Testis (tissue), 3 donors: Measurements from ENCODE around the gene YTHDF1. TPM values are rescaled to one million over a fixed set of nuclear protein-coding genes. Genes with fewer than 3 reads are reported as not detected.

Source experiments
- DNase-seq: peaks from one replicate; pipeline ENCODE4 v3.0.0-alpha.2; 2019
- H3K27ac ChIP-seq, 2 donors: fragments of 200-600 bp; sonication (generic); one replicate each; pipeline ENCODE4 v1.5.1; 2019
- H3K27me3 ChIP-seq: fragments of 200-600 bp; sonication (generic); one replicate; pipeline ENCODE4 v1.5.1; 2019
- H3K36me3 ChIP-seq: fragments of 200-600 bp; sonication (generic); one replicate; pipeline ENCODE4 v1.5.1; 2017; ENCODE audit warnings: low read depth; ENCODE audit errors: missing control alignments
- H3K4me1 ChIP-seq: fragments of 200-600 bp; sonication (generic); one replicate; pipeline ENCODE4 v1.5.1; 2019
- H3K4me3 ChIP-seq, 2 donors: fragments of 200-600 bp; sonication (generic); one replicate each; pipeline ENCODE4 v1.5.1; 2017 to 2019
- H3K9me3 ChIP-seq: fragments of 200-600 bp; sonication (generic); one replicate; pipeline ENCODE4 v1.5.1; 2017
- CTCF ChIP-seq, 3 experiments: fragments of 450-650 bp in 2 of 3; fragments of 200-600 bp in 1 of 3; sonication (generic) in 1 of 3; IDR thresholded peaks; one replicate each; pipeline ENCODE4 v1.5.1; 2016 to 2019; ENCODE audit warnings: antibody characterized with exemption in 3 of 3, mild to moderate bottlenecking in 2 of 3, moderate library complexity in 1 of 3
- POLR2A ChIP-seq: fragments of 450-650 bp; IDR thresholded peaks from one replicate; pipeline ENCODE4 v1.6.1; 2017; ENCODE audit warnings: antibody characterized with exemption, mild to moderate bottlenecking, moderate library complexity
- WGBS, 2 donors: methylation state at CpG; one replicate each; pipeline ENCODE4 v1.1.5; 2018; 5-methylcytosine and 5-hydroxymethylcytosine counted together
- intact Hi-C: fragments of 100-400 bp; cut with DNase I; formaldehyde crosslinking; loops from one replicate; pipeline ENCODE4 v1.15.1; 2023; ENCODE audit warnings: low total_unique reads
- polyA plus RNA-seq: library from polyadenylated mRNA; stranded (reverse); fragments of 350-450 nt; fragmentation: Illumina TruSeq; extraction: RNeasy Lipid Tissue Mini Kit (QIAGEN cat#74804); gene quantifications from one replicate; pipeline ENCODE4 v1.2.3, GENCODE V29; 2014; ENCODE audit warnings: low read depth, low replicate concordance; ENCODE audit not compliant: insufficient read depth
- total RNA-seq, 2 donors: library from RNA; depleted of rRNA; stranded (reverse); fragments of >200 nt; gene quantifications; one replicate each; pipeline ENCODE4 v1.2.3, GENCODE V29; 2016

The YTHDF1 gene
- total and polyA plus RNA-seq, 3 donors from 2014 or later, result 37.2 to 56.9 (median 55.7) TPM

DNA sequence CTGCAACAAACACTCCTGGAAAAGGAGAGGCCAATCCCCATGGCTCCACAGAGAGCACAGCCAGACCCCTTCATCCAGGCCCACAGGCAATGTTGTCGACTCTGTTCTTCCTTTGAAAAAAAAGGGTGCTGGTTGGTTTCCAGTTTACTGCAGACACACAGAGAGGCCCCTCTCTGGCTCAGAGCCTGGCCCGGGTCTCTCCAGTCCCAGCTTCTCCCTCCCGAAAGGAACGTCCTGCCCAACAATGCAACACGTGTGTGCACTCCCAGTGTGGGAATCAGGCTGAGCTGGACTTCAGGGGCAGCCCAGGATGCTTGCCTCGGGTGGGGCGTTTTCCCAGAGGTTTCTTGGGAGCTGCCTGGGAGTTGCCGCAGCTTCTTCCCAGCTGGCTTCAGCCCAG is 42.9 kb upstream of the YTHDF1 start:
- H3K27ac ChIP-seq, result no peak overlapping the region
- TF ChIP-seq POLR2A (no peak), CTCF (IDR thresholded peaks at IDR 0.05) (no peak)

DNA sequence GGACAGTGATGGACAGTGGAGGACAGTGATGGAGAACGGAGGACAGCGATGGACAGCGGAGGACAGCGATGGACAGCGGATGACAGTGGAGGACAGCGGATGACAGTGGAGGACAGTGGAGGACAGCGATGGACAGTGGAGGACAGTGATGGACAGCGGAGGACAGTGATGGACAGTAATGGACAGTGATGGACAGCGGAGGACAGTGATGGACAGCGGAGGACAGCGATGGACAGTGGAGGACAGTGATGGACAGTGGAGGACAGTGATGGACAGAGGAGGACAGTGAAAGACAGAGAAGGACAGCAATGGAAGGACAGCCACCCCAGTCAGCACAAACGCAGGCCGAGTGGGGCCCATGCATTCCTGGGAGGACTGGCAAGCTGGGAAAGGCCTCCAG is 41.7 kb upstream of the YTHDF1 start:
- 91 to 93% methylated on average over 12 to 13 of the region's 13 CpGs for WGBS, 2 donors
- no peaks in the 10 kb centered on the region for H3K36me3 ChIP-seq
- no peaks in the 10 kb centered on the region for H3K27me3 ChIP-seq
- no peak overlapping the region for H3K27ac ChIP-seq
- H3K9me3 ChIP-seq, result no peaks in the 10 kb centered on the region
- DNase-seq, result no peak
- no peak for TF ChIP-seq POLR2A
- no peak for TF ChIP-seq CTCF (IDR thresholded peaks at IDR 0.05)
- H3K4me3 ChIP-seq, result no peak overlapping the region
- intact Hi-C loops, result no loop called here
- peaks cover 16% of the 10 kb centered on the region for H3K4me1 ChIP-seq

More for the DNA sequence above, 42.9 kb upstream of the YTHDF1 start:
- H3K36me3 ChIP-seq, result no peaks in the 10 kb centered on the region
- intact Hi-C loops, result no loop called here
- no peak overlapping the region for H3K4me3 ChIP-seq
- no peaks in the 10 kb centered on the region for H3K27me3 ChIP-seq
- peaks cover 5% of the 10 kb centered on the region for H3K4me1 ChIP-seq
- WGBS, 2 donors, result 30 to 41% methylated on average over 7 to 8 of the region's 8 CpGs
- DNase-seq, result peak; percentile 69
- H3K9me3 ChIP-seq, result no peaks in the 10 kb centered on the region

GRCh38 chr20:63256954-63257353 is 41.0 kb upstream of the YTHDF1 start:
- peaks cover 22% of the 10 kb centered on the region for H3K4me1 ChIP-seq
- no peaks in the 10 kb centered on the region for H3K27me3 ChIP-seq
- TF ChIP-seq CTCF (IDR thresholded peaks at IDR 0.05) (no peak), POLR2A (no peak)
- no peak overlapping the region for H3K4me3 ChIP-seq
- no peaks in the 10 kb centered on the region for H3K36me3 ChIP-seq
- no peak overlapping the region for H3K27ac ChIP-seq
- DNase-seq, result no peak
- no peaks in the 10 kb centered on the region for H3K9me3 ChIP-seq
- WGBS, 2 donors, result 93 to 96% methylated on average over 4 of the region's 4 CpGs
- intact Hi-C loops, result no loop called here

DNA sequence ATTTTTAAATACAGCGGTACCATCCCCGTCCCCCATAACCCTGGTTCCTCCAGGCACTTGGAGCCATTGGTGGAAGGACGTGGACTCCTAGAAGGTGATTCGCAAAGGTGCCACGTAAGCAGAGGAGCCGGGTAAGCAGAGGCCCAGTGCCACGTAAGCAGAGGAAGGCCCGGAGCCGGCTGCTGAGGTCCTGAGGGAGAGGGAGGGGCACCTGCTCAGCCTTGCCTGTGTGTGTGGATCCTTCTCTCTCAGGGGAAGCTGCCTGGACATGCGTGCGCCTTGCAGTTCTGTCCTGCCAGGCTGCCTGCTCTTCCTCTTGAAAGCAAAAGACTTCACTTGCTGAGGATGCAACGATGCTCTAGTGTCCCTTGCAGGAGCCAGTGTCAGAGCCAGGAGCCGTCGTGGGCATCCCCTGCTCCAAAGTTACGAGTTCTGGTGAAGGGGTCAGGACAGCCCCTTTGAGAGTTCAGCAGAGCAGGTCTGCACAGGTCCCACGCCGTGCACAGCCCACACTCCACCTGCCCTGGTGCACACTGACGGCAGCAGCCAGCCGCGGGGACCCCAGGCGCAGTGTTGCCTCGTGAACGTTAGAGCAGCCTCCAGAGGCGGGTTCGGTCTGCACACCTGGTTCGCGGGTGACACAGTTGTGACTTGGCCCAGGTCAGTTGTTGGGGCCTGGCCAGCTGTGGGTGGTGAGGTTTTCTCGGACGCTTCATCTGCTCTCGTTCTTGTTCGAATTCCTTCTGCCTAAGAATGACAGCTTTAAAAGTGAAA is 40.2 kb upstream of the YTHDF1 start:
- 72 to 75% methylated on average over 31 of the region's 31 CpGs for WGBS, 2 donors
- H3K4me3 ChIP-seq, result no peak overlapping the region
- no peak for DNase-seq
- no peak for TF ChIP-seq POLR2A
- TF ChIP-seq CTCF (IDR thresholded peaks at IDR 0.05), result no peak
- H3K4me1 ChIP-seq, result peaks cover 23% of the 10 kb centered on the region
- no peaks in the 10 kb centered on the region for H3K36me3 ChIP-seq
- no peaks in the 10 kb centered on the region for H3K9me3 ChIP-seq
- intact Hi-C loops, result no loop called here
- H3K27me3 ChIP-seq, result no peaks in the 10 kb centered on the region
- H3K27ac ChIP-seq, result no peak overlapping the region
